Nephron progenitor cell (in vitro differentiated cells): ENCODE results near the gene PBX1.

Source experiments
- DNase-seq: peaks from one replicate; pipeline ENCODE4 v3.0.0; 2021
- H3K27ac Mint-ChIP-seq: 2 replicates; pipeline ENCODE4 v1.8.0; 2021; ENCODE audit warnings: mild to moderate bottlenecking, moderate library complexity, mixed read lengths
- H3K27me3 Mint-ChIP-seq: 2 replicates; pipeline ENCODE4 v1.8.0; 2021; ENCODE audit warnings: mild to moderate bottlenecking, low read depth, mixed read lengths; ENCODE audit not compliant: poor library complexity
- H3K36me3 Mint-ChIP-seq: 2 replicates; pipeline ENCODE4 v1.8.0; 2021; ENCODE audit warnings: low read depth, mixed read lengths
- H3K4me1 Mint-ChIP-seq: 2 replicates; pipeline ENCODE4 v1.8.0; 2021; ENCODE audit warnings: mixed read lengths
- H3K4me3 Mint-ChIP-seq: 2 replicates; pipeline ENCODE4 v1.8.0; 2021; ENCODE audit warnings: mild to moderate bottlenecking, moderate library complexity, mixed read lengths
- H3K9me3 Mint-ChIP-seq: 2 replicates; pipeline ENCODE4 v1.8.0; 2021; ENCODE audit warnings: mild to moderate bottlenecking, moderate library complexity, mixed read lengths
- TF ChIP-seq, protein P1 (sequence below): fragments of 200-600 bp; sonication (generic); IDR thresholded peaks from 2 replicates; pipeline ENCODE4 v1.5.0; 2021; ENCODE audit warnings: antibody characterized with exemption

The PBX1 gene

GRCh38 chr1:164863056-164863455, 304.1 kb downstream of the PBX1 start:
- Mint-ChIP-seq H3K4me1 (peaks cover 49% of the 10 kb centered on the region), H3K36me3 (no peaks in the 10 kb centered on the region), H3K27ac (no peak overlapping the region), H3K27me3 (peaks cover 5% of the 10 kb centered on the region), H3K4me3 (no peak overlapping the region), H3K9me3 (no peaks in the 10 kb centered on the region)
- no peak for DNase-seq
- TF ChIP-seq, protein P1, sequence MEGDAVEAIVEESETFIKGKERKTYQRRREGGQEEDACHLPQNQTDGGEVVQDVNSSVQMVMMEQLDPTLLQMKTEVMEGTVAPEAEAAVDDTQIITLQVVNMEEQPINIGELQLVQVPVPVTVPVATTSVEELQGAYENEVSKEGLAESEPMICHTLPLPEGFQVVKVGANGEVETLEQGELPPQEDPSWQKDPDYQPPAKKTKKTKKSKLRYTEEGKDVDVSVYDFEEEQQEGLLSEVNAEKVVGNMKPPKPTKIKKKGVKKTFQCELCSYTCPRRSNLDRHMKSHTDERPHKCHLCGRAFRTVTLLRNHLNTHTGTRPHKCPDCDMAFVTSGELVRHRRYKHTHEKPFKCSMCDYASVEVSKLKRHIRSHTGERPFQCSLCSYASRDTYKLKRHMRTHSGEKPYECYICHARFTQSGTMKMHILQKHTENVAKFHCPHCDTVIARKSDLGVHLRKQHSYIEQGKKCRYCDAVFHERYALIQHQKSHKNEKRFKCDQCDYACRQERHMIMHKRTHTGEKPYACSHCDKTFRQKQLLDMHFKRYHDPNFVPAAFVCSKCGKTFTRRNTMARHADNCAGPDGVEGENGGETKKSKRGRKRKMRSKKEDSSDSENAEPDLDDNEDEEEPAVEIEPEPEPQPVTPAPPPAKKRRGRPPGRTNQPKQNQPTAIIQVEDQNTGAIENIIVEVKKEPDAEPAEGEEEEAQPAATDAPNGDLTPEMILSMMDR = no peak

DNA sequence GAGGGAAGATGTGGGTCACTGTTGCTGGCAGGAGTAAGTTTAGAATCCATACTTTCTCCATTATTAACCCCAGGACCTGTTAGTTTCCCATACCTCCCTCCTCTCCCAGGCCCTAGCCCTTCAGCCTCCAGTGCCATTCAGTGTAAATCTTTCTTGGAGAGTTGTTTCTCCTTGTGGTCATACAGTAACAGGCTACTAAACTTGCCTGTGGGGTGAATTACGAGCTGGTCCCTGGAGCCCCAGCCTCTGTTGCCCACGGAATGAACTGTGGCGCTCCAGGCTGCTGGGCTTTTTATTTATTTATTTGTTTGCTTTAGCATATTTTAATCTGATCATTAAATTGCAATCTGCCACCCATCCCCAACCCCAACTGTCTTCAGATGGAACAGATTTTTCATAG, 305.2 kb downstream of the PBX1 start:
- H3K4me3 Mint-ChIP-seq = no peak overlapping the region
- no peaks in the 10 kb centered on the region for H3K36me3 Mint-ChIP-seq
- peaks cover 5% of the 10 kb centered on the region for H3K27me3 Mint-ChIP-seq
- H3K27ac Mint-ChIP-seq = peak overlapping the region; percentile 21
- H3K9me3 Mint-ChIP-seq = no peaks in the 10 kb centered on the region
- peaks cover 43% of the 10 kb centered on the region for H3K4me1 Mint-ChIP-seq
- TF ChIP-seq, protein P1 = no peak
- peak; percentile 12 for DNase-seq

DNA sequence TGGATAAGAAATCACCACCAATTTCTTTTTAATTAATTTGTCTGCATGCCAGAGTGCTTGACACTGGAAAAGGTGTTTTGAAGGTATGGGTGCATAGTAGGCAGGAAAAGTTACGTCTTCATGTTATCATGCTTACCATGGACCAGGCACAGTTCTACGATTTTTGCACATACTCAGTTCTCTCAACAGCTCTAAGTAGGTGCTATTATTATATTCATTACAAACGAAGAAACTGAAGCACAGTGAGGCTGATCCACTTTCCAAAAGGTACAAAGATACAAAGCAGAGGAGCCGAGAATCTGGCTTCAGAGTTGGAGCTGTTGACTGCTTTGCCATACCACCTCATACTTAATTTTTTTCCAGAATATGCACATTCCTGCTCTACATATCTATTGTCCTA, 306.4 kb downstream of the PBX1 start:
- H3K27me3 Mint-ChIP-seq = peaks cover 6% of the 10 kb centered on the region
- H3K27ac Mint-ChIP-seq = no peak overlapping the region
- TF ChIP-seq, protein P1 = no peak

DNA sequence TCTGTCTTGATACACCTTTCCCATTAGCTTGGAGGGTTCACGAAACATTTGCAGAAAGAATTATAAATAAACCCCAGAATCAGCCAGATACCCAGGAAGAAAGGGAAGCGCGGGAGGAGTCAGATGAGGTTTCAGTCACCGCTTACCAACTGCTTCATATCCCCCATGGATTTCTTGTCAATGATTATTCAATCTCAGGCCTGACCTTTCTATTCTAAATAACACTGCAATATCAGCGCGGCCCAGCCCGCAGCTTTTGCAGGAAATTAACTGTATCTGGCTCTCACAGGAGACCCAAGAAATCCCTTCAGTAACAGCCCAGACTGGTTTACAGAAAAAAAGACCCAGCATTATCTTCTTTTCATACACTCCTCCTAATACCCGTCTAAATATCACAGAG, 308.6 kb downstream of the PBX1 start:
- TF ChIP-seq, protein P1 = no peak
- no peak for DNase-seq
- Mint-ChIP-seq H3K27ac (peak overlapping the region; percentile 48), H3K4me1 (peaks cover 31% of the 10 kb centered on the region), H3K27me3 (peaks cover 8% of the 10 kb centered on the region), H3K9me3 (no peaks in the 10 kb centered on the region), H3K36me3 (no peaks in the 10 kb centered on the region), H3K4me3 (no peak overlapping the region)

More for the DNA sequence above, 306.4 kb downstream of the PBX1 start:
- Mint-ChIP-seq H3K4me3 (no peak overlapping the region), H3K4me1 (peaks cover 42% of the 10 kb centered on the region), H3K36me3 (no peaks in the 10 kb centered on the region), H3K9me3 (no peaks in the 10 kb centered on the region)
- DNase-seq = no peak

DNA sequence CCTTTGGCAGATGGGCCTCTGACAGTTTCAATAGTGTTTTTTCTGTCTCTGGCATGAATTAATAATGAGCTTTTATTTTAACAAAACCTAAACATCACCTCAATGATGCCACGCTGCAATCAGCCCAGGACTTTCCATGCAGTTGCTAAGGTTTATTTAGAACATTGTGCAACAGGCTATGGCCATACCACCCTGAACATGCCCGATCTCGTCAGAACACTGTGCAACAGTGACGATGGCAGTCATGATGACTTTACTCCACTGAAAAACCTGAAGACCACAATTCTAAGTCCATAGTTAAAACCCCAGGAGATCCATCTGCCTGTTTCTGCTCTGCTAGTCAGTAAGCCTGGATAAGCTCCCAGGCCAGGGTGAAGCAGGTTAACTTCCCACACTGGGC, 310.0 kb downstream of the PBX1 start:
- no peak overlapping the region for H3K27ac Mint-ChIP-seq
- H3K4me1 Mint-ChIP-seq = peaks cover 17% of the 10 kb centered on the region
- TF ChIP-seq, protein P1 = no peak
- no peak overlapping the region for H3K4me3 Mint-ChIP-seq
- peaks cover 6% of the 10 kb centered on the region for H3K27me3 Mint-ChIP-seq
- no peaks in the 10 kb centered on the region for H3K36me3 Mint-ChIP-seq
- no peak for DNase-seq
- no peaks in the 10 kb centered on the region for H3K9me3 Mint-ChIP-seq

DNA sequence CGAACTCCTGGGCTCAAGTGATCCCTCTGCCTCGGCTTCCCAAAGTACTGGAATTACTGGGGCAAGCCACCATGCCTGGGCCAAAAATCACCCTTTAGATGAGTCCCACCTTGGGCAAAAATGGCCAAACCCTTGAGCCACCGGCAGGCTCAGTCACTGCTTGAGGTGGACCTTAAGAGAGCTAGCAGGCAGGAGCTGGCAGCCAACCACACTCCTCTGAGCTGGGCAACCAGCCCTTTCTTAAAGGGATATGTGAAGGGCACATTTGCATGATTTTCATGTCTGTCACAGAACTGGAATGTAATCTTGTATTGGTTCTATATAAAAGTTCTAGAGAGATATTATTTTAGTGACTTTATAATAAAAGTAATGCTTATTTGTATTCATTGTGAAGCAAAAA, 316.5 kb downstream of the PBX1 start:
- Mint-ChIP-seq H3K4me3 (no peak overlapping the region), H3K36me3 (no peaks in the 10 kb centered on the region), H3K27ac (no peak overlapping the region), H3K9me3 (no peaks in the 10 kb centered on the region), H3K27me3 (peaks cover 12% of the 10 kb centered on the region), H3K4me1 (no peaks in the 10 kb centered on the region)
- no peak for DNase-seq
- TF ChIP-seq, protein P1 = no peak
